Lower lobe of right lung (tissue), 2 donors: Measurements from ENCODE around the gene SLC25A36. TPM values are rescaled to one million over a fixed set of nuclear protein-coding genes. Genes with fewer than 3 reads are reported as not detected.
A peak's percentile ranks its signal among the peaks of the same experiment; 100 is the strongest.

ENCODE experiments used
- ATAC-seq, 2 donors: fragments of 200-7000 bp; cut with Tn5 transposase; one replicate each; pipeline ENCODE4 v1.9.1; 2020 to 2022; ENCODE audit warnings: mild to moderate bottlenecking in 2 of 2, moderate library complexity in 2 of 2
- DNase-seq: peaks from one replicate; pipeline ENCODE4 v3.0.0-alpha.2; 2020
- H3K27ac ChIP-seq: fragments of 200-600 bp; one replicate; pipeline ENCODE4 v1.8.0; 2022
- H3K27me3 ChIP-seq: fragments of 200-600 bp; one replicate; pipeline ENCODE4 v1.8.0; 2022; ENCODE audit warnings: low read depth
- H3K36me3 ChIP-seq: fragments of 200-600 bp; one replicate; pipeline ENCODE4 v1.8.0; 2022; ENCODE audit warnings: mild to moderate bottlenecking
- H3K4me1 ChIP-seq: fragments of 200-600 bp; one replicate; pipeline ENCODE4 v1.8.0; 2022
- H3K4me3 ChIP-seq: fragments of 200-600 bp; one replicate; pipeline ENCODE4 v1.8.0; 2022; ENCODE audit warnings: mild to moderate bottlenecking
- H3K9me3 ChIP-seq: fragments of 200-600 bp; one replicate; pipeline ENCODE4 v1.8.0; 2022
- intact Hi-C: fragments of 100-400 bp; cut with DNase I; formaldehyde crosslinking; loops from one replicate; pipeline ENCODE4 v1.11.0; 2022
- total RNA-seq: library from RNA; stranded (reverse); fragmentation: NEBNext Ultra II Directional; extraction: Animal tissue kit (Norgen Biotek cat#: 25700); gene quantifications from one replicate; pipeline ENCODE4 v1.2.1, GENCODE V29; 2021
- TF ChIP-seq, protein P1 (sequence below): fragments of 200-600 bp; IDR thresholded peaks from one replicate; pipeline ENCODE4 v1.8.0; 2022; ENCODE audit warnings: antibody characterized with exemption, mild to moderate bottlenecking
- donor health status: DM: no; HTN: yes; CAD: no; lungs with severe emphysema.

The SLC25A36 gene
- total RNA-seq, 1 donor from 2014 or later = 91.5 TPM

DNA sequence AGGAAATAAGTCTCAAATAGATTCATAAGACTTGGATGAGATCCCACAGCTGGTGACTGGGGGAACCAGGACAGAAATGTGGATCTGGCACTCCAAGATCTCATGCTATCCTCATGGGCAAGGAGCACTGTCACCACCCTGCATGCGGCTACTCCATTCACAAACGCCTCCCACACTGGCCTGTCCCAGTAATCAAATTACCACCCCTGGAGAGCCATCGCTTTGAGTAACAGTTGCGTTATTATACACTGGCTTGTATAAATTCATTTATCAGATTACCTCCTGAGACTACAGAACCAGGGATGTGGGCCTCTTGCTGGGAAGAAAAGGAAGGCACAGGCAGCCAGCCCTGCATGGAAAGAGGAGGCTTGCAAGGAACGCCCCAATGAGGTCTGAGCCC lies 27.9 kb upstream of the SLC25A36 start:
- no peaks in the 10 kb centered on the region for H3K9me3 ChIP-seq
- ATAC-seq (no peak), DNase-seq (no peak)
- intact Hi-C loops = no loop called here
- no peak overlapping the region for H3K4me3 ChIP-seq
- TF ChIP-seq, protein P1, sequence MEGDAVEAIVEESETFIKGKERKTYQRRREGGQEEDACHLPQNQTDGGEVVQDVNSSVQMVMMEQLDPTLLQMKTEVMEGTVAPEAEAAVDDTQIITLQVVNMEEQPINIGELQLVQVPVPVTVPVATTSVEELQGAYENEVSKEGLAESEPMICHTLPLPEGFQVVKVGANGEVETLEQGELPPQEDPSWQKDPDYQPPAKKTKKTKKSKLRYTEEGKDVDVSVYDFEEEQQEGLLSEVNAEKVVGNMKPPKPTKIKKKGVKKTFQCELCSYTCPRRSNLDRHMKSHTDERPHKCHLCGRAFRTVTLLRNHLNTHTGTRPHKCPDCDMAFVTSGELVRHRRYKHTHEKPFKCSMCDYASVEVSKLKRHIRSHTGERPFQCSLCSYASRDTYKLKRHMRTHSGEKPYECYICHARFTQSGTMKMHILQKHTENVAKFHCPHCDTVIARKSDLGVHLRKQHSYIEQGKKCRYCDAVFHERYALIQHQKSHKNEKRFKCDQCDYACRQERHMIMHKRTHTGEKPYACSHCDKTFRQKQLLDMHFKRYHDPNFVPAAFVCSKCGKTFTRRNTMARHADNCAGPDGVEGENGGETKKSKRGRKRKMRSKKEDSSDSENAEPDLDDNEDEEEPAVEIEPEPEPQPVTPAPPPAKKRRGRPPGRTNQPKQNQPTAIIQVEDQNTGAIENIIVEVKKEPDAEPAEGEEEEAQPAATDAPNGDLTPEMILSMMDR = no peak
- no peaks in the 10 kb centered on the region for H3K36me3 ChIP-seq
- H3K27me3 ChIP-seq = no peaks in the 10 kb centered on the region
- no peak overlapping the region for H3K27ac ChIP-seq
- H3K4me1 ChIP-seq = no peaks in the 10 kb centered on the region

DNA sequence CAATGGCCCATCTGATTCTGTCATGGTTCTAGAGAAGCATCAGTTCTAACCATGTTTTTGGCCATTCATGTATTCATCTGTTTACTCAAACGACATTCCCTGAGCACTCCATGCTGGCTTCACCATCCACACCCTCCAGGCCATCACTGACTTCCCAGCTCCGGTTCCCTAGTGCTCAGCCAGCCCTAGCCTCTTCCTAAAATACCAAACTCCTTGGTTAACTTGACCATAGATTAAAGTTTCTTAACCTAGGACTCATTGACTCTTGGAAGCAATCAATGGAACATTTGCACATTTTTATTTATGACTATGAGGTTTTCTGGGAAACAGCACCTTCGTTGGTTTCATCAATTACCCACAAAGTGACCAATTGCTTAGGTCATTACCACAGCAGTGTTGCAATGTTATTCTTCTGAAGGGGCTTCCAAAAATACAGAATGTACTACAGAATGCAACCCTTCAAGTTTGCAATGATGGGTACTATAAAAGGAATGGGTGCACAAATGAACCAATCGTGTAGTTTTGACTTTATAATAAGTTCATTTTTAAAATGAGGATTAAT lies 27.2 kb upstream of the SLC25A36 start:
- ATAC-seq (no peak), DNase-seq (no peak)
- Histone ChIP-seq H3K9me3 (no peaks in the 10 kb centered on the region), H3K27ac (no peak overlapping the region), H3K4me1 (no peaks in the 10 kb centered on the region), H3K36me3 (no peaks in the 10 kb centered on the region), H3K4me3 (no peak overlapping the region), H3K27me3 (no peaks in the 10 kb centered on the region)
- intact Hi-C loops = no loop called here
- TF ChIP-seq, protein P1 = no peak

DNA sequence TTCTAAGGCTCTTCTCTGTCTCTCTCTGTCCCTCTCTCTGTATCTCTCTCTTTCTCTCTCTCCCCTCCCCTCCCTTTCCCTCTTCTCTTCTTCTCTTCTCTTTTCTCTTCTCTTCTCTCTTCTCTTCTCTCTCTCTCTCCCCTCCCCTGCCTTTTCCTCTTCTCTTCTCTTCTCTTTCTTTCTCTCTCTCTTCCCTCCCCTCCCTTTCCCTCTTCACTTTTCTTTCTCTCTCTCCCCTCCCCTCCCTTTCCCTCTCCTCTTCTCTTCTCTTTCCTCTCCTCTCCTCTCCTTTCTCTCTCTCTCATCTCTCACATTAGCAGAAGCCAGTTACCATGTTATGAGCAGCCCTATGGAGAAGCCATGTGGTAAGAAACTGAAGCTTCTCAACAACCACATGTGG lies 25.0 kb upstream of the SLC25A36 start:
- H3K36me3 ChIP-seq = no peaks in the 10 kb centered on the region
- no peaks in the 10 kb centered on the region for H3K4me1 ChIP-seq
- DNase-seq (no peak), ATAC-seq (no peak)
- intact Hi-C loops = no loop called here
- TF ChIP-seq, protein P1 = no peak
- H3K4me3 ChIP-seq = no peak overlapping the region
- H3K27me3 ChIP-seq = no peaks in the 10 kb centered on the region
- H3K27ac ChIP-seq = no peak overlapping the region
- no peaks in the 10 kb centered on the region for H3K9me3 ChIP-seq

DNA sequence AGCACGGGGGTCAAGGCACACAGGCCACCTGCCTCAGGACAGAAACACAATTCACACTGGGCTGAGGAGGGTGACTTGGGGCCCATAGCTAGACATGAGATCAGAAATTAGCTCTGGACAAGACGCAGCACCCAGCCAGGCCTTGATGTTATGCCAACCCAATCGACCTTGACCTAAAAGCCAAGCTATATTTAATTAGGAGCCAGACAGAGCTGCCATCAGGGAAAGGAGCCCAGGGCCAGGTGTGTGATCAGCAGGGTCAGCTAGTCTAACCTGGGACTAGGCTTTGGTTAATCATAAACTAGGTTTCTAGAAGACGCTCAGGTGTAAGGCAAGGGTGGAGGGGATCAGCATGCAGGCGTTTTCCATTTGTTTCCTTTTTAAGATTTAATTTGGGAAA lies 23.9 kb upstream of the SLC25A36 start:
- H3K27ac ChIP-seq = no peak overlapping the region
- H3K9me3 ChIP-seq = no peaks in the 10 kb centered on the region
- H3K36me3 ChIP-seq = no peaks in the 10 kb centered on the region
- intact Hi-C loops = no loop called here
- H3K4me3 ChIP-seq = no peak overlapping the region
- no peaks in the 10 kb centered on the region for H3K4me1 ChIP-seq
- no peak for ATAC-seq
- no peaks in the 10 kb centered on the region for H3K27me3 ChIP-seq
- no peak for DNase-seq
- TF ChIP-seq, protein P1 = no peak

DNA sequence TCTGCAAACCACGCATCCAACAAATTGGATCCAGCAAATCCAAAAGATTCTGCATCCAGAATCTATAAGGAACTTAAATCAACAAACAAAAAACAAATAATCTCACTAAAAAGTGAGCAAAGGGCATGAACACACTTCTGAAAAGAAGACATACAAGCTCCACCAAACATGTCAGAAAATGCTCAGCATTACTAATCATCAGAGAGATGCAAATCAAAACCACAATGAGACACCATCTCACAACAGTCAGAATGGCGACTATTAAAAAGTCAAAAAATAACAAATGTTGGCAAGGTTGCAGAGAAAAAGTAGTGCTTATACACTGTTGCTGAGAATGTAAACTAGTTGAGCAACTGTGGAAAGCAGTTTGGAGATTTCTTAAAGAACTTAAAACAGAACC lies 21.6 kb upstream of the SLC25A36 start:
- Histone ChIP-seq H3K36me3 (no peaks in the 10 kb centered on the region), H3K9me3 (no peaks in the 10 kb centered on the region), H3K27ac (no peak overlapping the region), H3K27me3 (no peaks in the 10 kb centered on the region), H3K4me3 (no peak overlapping the region), H3K4me1 (no peaks in the 10 kb centered on the region)
- TF ChIP-seq, protein P1 = no peak
- ATAC-seq = no peak
- no peak for DNase-seq
- intact Hi-C loops = no loop called here

DNA sequence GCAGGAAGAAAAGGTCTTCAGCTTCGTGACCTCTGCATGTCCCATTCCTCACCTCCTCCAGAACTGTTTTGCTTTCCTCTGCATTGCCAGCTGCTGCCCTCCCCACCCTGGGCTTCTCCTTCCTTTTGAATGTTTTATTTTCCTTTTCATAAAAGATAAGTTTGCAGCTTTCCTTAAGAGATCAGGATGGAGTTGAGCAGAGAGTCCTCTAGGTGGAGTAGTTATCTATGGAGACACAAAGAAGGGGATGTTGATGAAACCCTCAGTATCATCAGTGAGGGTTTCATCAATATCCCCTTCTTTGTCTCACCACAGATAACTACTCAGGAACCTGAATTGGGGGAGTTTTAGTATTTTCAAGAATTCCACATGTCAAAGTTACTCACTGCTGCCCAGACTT lies 19.0 kb upstream of the SLC25A36 start:
- Histone ChIP-seq H3K4me1 (no peaks in the 10 kb centered on the region), H3K4me3 (no peak overlapping the region), H3K9me3 (no peaks in the 10 kb centered on the region), H3K36me3 (no peaks in the 10 kb centered on the region), H3K27ac (no peak overlapping the region), H3K27me3 (no peaks in the 10 kb centered on the region)
- TF ChIP-seq, protein P1 = peak; percentile 31
- ATAC-seq = no peak
- intact Hi-C loops = no loop called here
- DNase-seq = no peak
